Neural cell (in vitro differentiated cells): ENCODE measurements around the gene GNG2.

Source experiments
- CTCF ChIP-seq: fragments of 450-650 bp; IDR thresholded peaks from 2 replicates; pipeline ENCODE4 v1.5.1; 2014; ENCODE audit warnings: antibody characterized with exemption, mild to moderate bottlenecking, moderate library complexity; ENCODE audit not compliant: poor library complexity, severe bottlenecking
- EZH2 ChIP-seq: fragments of 200-600, 300-800 bp; shearing (Covaris generic), sonication (generic); IDR thresholded peaks from 2 replicates; pipeline ENCODE4 v1.6.1; 2014; ENCODE audit warnings: antibody characterized with exemption, low read length, borderline replicate concordance, mild to moderate bottlenecking; ENCODE audit not compliant: insufficient read depth, poor library complexity, severe bottlenecking
- MXI1 ChIP-seq: fragments of 450-650 bp; conservative IDR thresholded peaks from 2 replicates; pipeline ENCODE4 v1.6.1; 2014; ENCODE audit warnings: antibody characterized with exemption, mild to moderate bottlenecking; ENCODE audit not compliant: poor library complexity, severe bottlenecking
- POLR2AphosphoS5 ChIP-seq: IDR thresholded peaks from 2 replicates; pipeline ENCODE4 v1.6.1; 2012
- RAD21 ChIP-seq: fragments of 450-650 bp; conservative IDR thresholded peaks from 2 replicates; pipeline ENCODE4 v1.6.1; 2014; ENCODE audit warnings: antibody characterized with exemption, mild to moderate bottlenecking, moderate library complexity
- REST ChIP-seq: IDR thresholded peaks from 2 replicates; pipeline ENCODE4 v1.6.1; 2012; ENCODE audit warnings: borderline replicate concordance
- SMC3 ChIP-seq: fragments of 450-650 bp; conservative IDR thresholded peaks from 2 replicates; pipeline ENCODE4 v1.6.1; 2014; ENCODE audit warnings: antibody characterized with exemption, mild to moderate bottlenecking, moderate library complexity; ENCODE audit not compliant: poor library complexity
- TAF1 ChIP-seq: IDR thresholded peaks from 2 replicates; pipeline ENCODE4 v1.6.1; 2012; ENCODE audit warnings: low read depth

- TF ChIP-seq CTCF (no peak), EZH2 (no peak), REST (no peak), SMC3 (no peak), MXI1 (no peak), RAD21 (no peak), POLR2AphosphoS5 (no peak), TAF1 (no peak)
Observed at GRCh38 chr14:51999084-51999483, 138.7 kb downstream of the GNG2 start.
